ENCODE results near the gene OR5D13.

- no peak for TF ChIP-seq POLR2AphosphoS5 (IDR thresholded peaks at IDR 0.05; ENCODE audit: insufficient read depth, low read depth, low read length)
- no peak for TF ChIP-seq CTCF (IDR thresholded peaks at IDR 0.05; ENCODE audit: extremely low read depth in 1 of 2, insufficient read depth in 1 of 2, low read depth in 1 of 2, low read length in 2 of 2)
- TF ChIP-seq POLR2A (IDR thresholded peaks at IDR 0.05; ENCODE audit: low read depth, low read length), result no peak
- TF ChIP-seq JUN (IDR thresholded peaks at IDR 0.05; ENCODE audit: borderline replicate concordance, insufficient read depth, insufficient read length, low read depth), result no peak
- TF ChIP-seq MAX (IDR thresholded peaks at IDR 0.05; ENCODE audit: insufficient read depth, insufficient read length), result no peak
- TF ChIP-seq EZH2 (IDR thresholded peaks at IDR 0.05; ENCODE audit: borderline replicate concordance, low read depth, low read length, severe bottlenecking), result no peak
- no peak for TF ChIP-seq GATA2 (IDR thresholded peaks at IDR 0.05; ENCODE audit: insufficient read depth, insufficient read length, low read depth, low read length)
- TF ChIP-seq FOS (IDR thresholded peaks at IDR 0.05; ENCODE audit: borderline replicate concordance, insufficient read depth, low read length), result no peak
- TF ChIP-seq MYC (IDR thresholded peaks at IDR 0.05; ENCODE audit: low read depth, low read length), result no peak
Measured at GRCh38 chr11:55726715-55727324, 46.4 kb upstream of the OR5D13 start.
